Testis (tissue), 3 donors: ENCODE results near the gene KIF23. TPM values are rescaled to one million over a fixed set of nuclear protein-coding genes. Genes with fewer than 3 reads are reported as not detected.

Experiments
- DNase-seq: peaks from one replicate; pipeline ENCODE4 v3.0.0-alpha.2; 2019
- H3K27ac ChIP-seq, 2 donors: fragments of 200-600 bp; sonication (generic); one replicate each; pipeline ENCODE4 v1.5.1; 2019
- H3K27me3 ChIP-seq: fragments of 200-600 bp; sonication (generic); one replicate; pipeline ENCODE4 v1.5.1; 2019
- H3K36me3 ChIP-seq: fragments of 200-600 bp; sonication (generic); one replicate; pipeline ENCODE4 v1.5.1; 2017; ENCODE audit warnings: low read depth; ENCODE audit errors: missing control alignments
- H3K4me1 ChIP-seq: fragments of 200-600 bp; sonication (generic); one replicate; pipeline ENCODE4 v1.5.1; 2019
- H3K4me3 ChIP-seq, 2 donors: fragments of 200-600 bp; sonication (generic); one replicate each; pipeline ENCODE4 v1.5.1; 2017 to 2019
- H3K9me3 ChIP-seq: fragments of 200-600 bp; sonication (generic); one replicate; pipeline ENCODE4 v1.5.1; 2017
- CTCF ChIP-seq, 3 experiments: fragments of 450-650 bp in 2 of 3; fragments of 200-600 bp in 1 of 3; sonication (generic) in 1 of 3; IDR thresholded peaks; one replicate each; pipeline ENCODE4 v1.5.1; 2016 to 2019; ENCODE audit warnings: antibody characterized with exemption in 3 of 3, mild to moderate bottlenecking in 2 of 3, moderate library complexity in 1 of 3
- POLR2A ChIP-seq: fragments of 450-650 bp; IDR thresholded peaks from one replicate; pipeline ENCODE4 v1.6.1; 2017; ENCODE audit warnings: antibody characterized with exemption, mild to moderate bottlenecking, moderate library complexity
- WGBS, 2 donors: methylation state at CpG; one replicate each; pipeline ENCODE4 v1.1.5; 2018; 5-methylcytosine and 5-hydroxymethylcytosine counted together
- intact Hi-C: fragments of 100-400 bp; cut with DNase I; formaldehyde crosslinking; loops from one replicate; pipeline ENCODE4 v1.15.1; 2023; ENCODE audit warnings: low total_unique reads
- polyA plus RNA-seq: library from polyadenylated mRNA; stranded (reverse); fragments of 350-450 nt; fragmentation: Illumina TruSeq; extraction: RNeasy Lipid Tissue Mini Kit (QIAGEN cat#74804); gene quantifications from one replicate; pipeline ENCODE4 v1.2.3, GENCODE V29; 2014; ENCODE audit warnings: low read depth, low replicate concordance; ENCODE audit not compliant: insufficient read depth
- total RNA-seq, 2 donors: library from RNA; depleted of rRNA; stranded (reverse); fragments of >200 nt; gene quantifications; one replicate each; pipeline ENCODE4 v1.2.3, GENCODE V29; 2016

The KIF23 gene
- total and polyA plus RNA-seq, 3 donors from 2014 or later: 17.1 to 28.4 (median 23.9) TPM

DNA sequence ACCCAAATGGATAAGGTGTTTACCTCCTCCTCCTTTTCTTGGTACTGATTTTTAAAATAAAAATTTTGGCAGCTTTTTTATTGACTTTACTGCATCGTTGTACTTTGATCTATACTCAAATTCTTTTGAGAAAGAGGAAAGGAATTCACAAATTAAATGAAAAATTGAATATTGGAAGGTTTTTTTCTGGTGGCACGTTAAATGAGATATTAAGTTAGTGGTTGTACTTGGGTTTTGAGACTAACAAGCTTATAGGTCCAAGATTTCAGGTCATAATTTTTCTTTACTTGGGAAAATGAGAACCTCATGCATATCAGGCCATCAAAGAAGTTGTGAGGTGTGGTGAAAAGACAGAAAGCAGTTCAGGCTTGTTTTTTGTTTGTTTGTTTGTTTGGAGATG, 52.6 kb downstream of the KIF23 start:
- Histone ChIP-seq H3K27me3 (no peaks in the 10 kb centered on the region), H3K27ac (no peak overlapping the region), H3K36me3 (no peaks in the 10 kb centered on the region), H3K9me3 (no peaks in the 10 kb centered on the region), H3K4me3 (no peak overlapping the region), H3K4me1 (peaks cover 13% of the 10 kb centered on the region)
- no peak for DNase-seq
- TF ChIP-seq CTCF (IDR thresholded peaks at IDR 0.05) (no peak), POLR2A (no peak)
- intact Hi-C loops: no loop called here
- WGBS, 2 donors: 81 to 83% methylated on average over 2 of the region's 2 CpGs

DNA sequence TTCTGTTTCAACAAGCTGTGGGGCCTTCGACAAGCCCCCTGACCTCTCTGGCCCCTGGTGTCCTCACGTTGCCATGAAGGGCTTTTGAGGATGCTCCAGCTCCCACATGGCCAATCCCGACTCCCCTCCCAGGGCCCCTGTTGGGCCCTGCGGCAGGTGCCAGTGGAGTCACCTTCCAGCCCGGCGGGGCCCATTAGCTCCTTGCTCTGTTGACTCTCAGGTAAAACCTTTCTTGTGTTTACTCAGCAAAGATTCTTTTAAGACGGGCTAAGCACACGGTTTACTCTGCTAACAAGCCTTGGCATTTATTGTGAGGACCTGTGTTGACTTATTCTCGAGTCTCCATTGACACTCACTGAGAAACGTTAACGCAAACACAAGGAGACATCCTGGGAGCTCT, 53.5 kb downstream of the KIF23 start:
- no peaks in the 10 kb centered on the region for H3K27me3 ChIP-seq
- no peak overlapping the region for H3K4me3 ChIP-seq
- 77 to 81% methylated on average over 11 of the region's 11 CpGs for WGBS, 2 donors
- peaks cover 9% of the 10 kb centered on the region for H3K4me1 ChIP-seq
- no peak overlapping the region for H3K27ac ChIP-seq
- no peak for DNase-seq
- TF ChIP-seq POLR2A (no peak), CTCF (IDR thresholded peaks at IDR 0.05) (no peak)
- no peaks in the 10 kb centered on the region for H3K36me3 ChIP-seq
- intact Hi-C loops: no loop called here
- no peaks in the 10 kb centered on the region for H3K9me3 ChIP-seq

- H3K36me3 ChIP-seq: no peaks in the 10 kb centered on the region
- no peak for TF ChIP-seq CTCF (IDR thresholded peaks at IDR 0.05)
- WGBS, 2 donors: 85 to 92% methylated on average over 17 to 19 of the region's 19 CpGs
- no peak for DNase-seq
- H3K9me3 ChIP-seq: no peaks in the 10 kb centered on the region
- intact Hi-C loops: no loop called here
- peaks cover 5% of the 10 kb centered on the region for H3K4me1 ChIP-seq
- H3K4me3 ChIP-seq: no peak overlapping the region
- H3K27ac ChIP-seq: no peak overlapping the region
- H3K27me3 ChIP-seq: no peaks in the 10 kb centered on the region
These were observed 54.3 kb downstream of the KIF23 start for GRCh38 chr15:69468241-69469121.

DNA sequence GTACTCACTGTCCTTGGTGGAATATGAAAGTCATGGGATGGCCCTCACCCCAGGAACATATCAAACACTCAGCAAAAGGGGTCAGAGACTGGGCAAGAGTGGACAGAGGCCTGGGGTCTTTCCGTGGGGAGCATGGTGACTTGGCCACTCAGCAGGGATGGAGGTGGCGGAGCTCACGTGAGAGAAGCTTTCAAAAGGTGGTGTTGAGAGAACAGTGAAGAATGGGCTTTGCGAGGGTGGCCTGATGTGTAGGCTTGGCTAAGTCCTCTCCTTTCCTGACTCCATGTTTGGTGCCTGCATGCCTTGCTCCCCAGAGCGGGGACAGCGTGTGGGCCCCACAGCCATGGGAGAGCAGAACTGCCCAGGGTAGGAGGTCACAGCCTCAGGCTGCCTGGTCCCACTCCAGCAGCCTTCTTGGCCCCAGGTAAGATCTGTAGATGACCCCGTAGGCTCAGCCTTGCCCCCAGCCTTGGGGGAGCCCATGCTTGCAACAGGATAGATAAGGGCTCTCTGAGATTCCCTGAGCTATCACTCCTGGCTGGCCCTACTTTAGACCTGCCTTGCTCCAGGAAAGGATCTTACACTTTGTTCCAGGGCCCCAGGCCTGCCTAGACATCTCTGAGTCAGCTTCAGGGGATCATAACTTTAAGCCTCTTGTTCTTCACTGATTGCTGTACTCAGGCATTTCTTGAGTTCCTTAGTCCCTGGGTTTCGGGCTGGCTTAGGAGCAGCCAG, 55.5 kb downstream of the KIF23 start:
- Histone ChIP-seq H3K9me3 (no peaks in the 10 kb centered on the region), H3K27me3 (no peaks in the 10 kb centered on the region), H3K27ac (no peak overlapping the region), H3K36me3 (no peaks in the 10 kb centered on the region), H3K4me1 (no peaks in the 10 kb centered on the region), H3K4me3 (no peak overlapping the region)
- TF ChIP-seq CTCF (IDR thresholded peaks at IDR 0.05) (no peak), POLR2A (no peak)
- DNase-seq: no peak
- intact Hi-C loops: no loop called here
- WGBS, 2 donors: 94 to 96% methylated on average over 6 to 8 of the region's 8 CpGs
